NCI-H2196 treated with DMSO at 0.1 percent for 48 hours (cell line): ENCODE measurements around the gene KLHL6.
"Not testable (repeated sequence)": the region's sequence is repeated elsewhere in the genome, so short reads cannot be mapped to it uniquely, and the experiment has no call there.

Experiments
- DNase-seq: peaks from one replicate; lab custom pipeline; 2025; ENCODE audit not compliant: unreplicated experiment; lab: John Stamatoyannopoulos, UW

The KLHL6 gene

GRCh38 chr3:183555541-183556081, at the start of gene KLHL6:
Gene KLHL6, minus strand, starts transcription at chr3:183555706. Its CDS starts 53 bp downstream, at chr3:183555653.
- no peak for DNase-seq

GRCh38 chr3:183597959-183598358, 42.5 kb upstream of the KLHL6 start:
- DNase-seq = no peak

DNA sequence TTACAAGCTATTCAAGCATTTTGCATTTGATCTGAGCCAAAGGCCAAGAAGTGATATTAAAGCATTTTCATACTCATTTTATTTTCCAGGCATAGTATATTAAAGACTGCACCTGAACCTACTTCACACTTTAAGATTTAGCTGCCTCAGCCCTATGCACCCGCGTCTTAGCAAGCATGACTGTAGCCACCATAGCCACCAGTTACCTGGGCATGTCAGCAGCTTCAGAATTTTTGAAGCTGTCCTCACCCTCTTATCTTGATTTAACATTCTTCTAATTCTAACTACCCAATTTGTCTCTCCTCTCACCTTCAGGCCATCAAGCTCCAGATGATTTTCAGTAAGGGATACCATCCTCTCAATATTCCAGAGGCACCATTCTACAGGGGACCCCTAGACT, 39.1 kb upstream of the KLHL6 start:
- DNase-seq = no peak

GRCh38 chr3:183592821-183593220, 37.3 kb upstream of the KLHL6 start:
- no peak for DNase-seq

- no peak for DNase-seq
Measured at GRCh38 chr3:183591881-183592521, 36.5 kb upstream of the KLHL6 start.

- no peak for DNase-seq
Measured at GRCh38 chr3:183590442-183590841, 34.9 kb upstream of the KLHL6 start.

- DNase-seq = no peak
Measured at GRCh38 chr3:183587336-183587735, 31.8 kb upstream of the KLHL6 start.

GRCh38 chr3:183586477-183586876, 31.0 kb upstream of the KLHL6 start:
- DNase-seq = no peak

DNA sequence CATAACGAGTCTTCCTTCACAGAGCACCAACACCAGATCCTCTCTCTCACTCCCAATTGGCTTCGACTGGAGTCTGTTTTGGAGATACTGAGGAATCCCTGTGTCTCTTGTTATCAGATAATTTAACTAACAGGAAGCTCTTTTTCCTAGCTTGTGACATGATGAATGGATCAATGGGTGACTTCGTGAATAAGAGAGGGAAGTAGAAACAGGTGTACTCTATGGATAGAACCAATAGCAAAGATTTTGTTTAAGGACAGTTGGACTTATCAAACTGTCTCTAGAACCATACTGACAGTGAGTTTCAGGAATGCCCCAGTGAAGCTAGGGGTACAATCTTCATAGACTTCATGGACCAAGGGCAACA, 29.4 kb upstream of the KLHL6 start:
- DNase-seq = no peak

- no peak for DNase-seq
Measured at GRCh38 chr3:183584246-183584913, 28.9 kb upstream of the KLHL6 start.

DNA sequence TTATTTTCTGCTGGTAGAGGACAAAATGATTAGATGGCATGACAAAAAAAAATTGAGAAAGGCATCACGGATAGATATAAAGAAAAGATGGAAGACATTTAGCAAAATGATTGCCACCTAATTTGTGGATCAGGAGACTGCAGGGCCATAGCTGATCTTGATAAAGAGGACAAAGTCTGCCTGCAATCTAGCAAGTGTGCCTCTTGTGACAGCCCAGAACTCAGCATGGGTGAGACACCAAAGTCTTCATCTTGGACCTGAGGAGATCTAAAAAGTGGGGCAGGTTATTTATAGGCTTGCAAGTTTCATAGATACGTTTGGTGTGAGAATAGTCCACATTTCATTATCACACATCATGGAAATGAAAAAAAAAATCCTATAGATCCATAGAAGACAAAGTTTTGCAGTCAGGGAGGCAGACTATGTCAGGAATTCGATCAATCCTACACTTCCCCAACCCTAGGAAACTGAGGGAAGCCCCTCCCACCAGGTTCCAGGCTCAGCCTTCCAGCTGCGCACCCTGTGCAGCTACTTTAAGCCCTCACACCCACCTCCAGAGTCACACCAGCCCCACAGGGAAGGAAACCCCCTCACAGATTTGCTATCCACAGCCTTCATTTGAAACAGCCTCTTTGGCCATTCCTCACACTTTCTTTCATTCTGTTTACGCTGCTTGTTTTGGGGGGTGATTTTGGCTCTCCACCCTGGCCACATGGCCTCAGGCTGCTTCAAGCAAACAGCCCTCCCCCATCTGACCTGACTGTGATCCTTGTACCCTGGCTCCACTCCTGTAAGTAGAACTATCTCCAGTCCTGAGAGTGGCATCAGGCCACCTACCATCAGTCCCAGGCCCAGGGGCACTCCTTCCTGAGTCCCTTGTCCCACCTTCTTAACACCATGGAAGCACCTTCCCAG, 28.1 kb upstream of the KLHL6 start:
- no peak for DNase-seq

DNA sequence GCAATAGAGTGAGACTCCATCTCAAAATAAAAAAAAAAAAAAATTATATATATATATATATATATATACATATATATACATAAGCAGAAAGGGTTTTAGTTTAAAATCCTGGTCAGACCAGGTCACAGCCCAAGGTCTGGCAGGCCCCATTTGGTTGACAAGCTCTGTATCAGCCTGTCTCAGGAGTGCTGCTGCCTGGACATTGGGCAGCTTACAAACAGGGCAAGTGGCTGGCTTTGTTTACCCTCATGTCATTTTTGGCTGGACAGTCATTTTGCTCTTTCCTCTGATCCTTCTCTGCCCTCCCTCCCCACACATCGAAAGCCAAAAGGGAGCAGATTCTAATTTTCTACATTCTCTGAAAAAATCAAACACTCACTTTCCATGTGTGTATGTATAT, 26.7 kb upstream of the KLHL6 start:
- no peak for DNase-seq

- no peak for DNase-seq
Measured at GRCh38 chr3:183581496-183582155, 26.1 kb upstream of the KLHL6 start.

- no peak for DNase-seq
Measured at GRCh38 chr3:183579967-183580900, 24.7 kb upstream of the KLHL6 start.

DNA sequence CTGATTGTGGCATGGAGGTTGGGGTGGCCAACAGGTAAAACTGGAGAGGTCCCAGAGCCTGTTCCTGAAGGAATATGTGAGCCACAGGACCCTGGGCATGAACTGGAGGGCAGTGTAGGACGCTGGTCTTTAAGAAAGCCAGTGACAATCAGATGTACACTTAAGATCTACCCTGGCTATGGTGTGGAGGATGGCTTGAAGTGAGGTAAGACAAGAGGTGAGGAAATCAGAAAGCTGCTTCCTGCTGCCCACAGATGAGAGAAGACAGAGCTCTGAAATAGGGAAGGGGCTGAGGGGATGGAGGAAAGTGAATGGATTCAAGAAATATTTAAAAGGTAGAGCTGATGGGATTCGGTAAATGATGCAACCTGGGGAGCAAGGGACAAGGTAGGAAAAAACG, 22.7 kb upstream of the KLHL6 start:
- no peak for DNase-seq

GRCh38 chr3:183577346-183577745, 21.8 kb upstream of the KLHL6 start:
- no peak for DNase-seq

DNA sequence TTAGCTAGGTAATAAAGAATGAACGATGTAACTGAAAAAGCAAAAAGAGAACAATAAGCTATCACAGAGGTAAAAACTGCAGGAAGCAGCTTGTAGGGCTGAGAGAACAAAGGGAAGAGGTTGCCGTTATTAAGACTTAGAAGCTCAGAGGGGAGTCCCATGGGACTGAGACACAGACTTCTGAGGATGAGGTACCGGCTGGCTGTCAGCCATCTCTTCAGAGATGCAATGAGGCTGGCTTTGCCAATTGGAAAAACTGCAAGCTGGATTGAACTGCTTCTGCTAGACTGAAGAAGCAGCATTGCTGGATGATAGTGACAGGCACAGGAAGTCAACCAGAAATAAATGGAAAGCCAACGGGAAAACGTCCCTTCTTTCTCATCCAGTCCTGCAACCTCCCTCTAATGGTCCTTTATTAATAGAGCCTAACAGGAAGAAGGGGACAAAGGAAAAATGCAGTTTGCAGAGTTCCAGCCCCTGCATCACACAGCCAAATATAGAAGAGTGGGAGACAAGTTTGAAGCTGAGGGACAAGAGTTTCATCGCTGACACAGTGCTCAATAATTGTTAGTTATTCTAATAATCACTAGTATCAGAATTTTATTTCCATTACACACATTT, 21.1 kb upstream of the KLHL6 start:
- DNase-seq = no peak

DNA sequence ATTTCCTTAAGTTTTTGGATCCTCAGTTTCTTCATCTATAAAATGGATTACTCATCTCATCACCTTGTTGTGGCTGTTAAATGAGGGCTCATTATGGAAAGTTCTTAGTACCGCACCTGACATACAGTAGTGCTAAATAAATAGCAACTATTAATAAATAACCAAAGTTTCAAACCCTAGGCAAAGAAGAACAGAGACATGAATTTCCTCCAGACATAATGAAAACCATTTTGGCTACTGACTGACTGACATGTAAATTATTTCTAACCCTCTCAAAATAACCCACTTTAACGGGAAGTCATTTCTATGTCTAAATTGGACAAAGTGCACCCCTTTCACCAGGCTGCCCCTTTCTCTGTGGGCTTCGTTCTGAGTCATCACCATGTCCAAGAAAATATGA, 17.4 kb upstream of the KLHL6 start:
- no peak for DNase-seq

- DNase-seq = not testable (repeated sequence)
Measured at GRCh38 chr3:183570191-183570590, 14.7 kb upstream of the KLHL6 start.

- DNase-seq = no peak
Measured at GRCh38 chr3:183566880-183567279, 11.4 kb upstream of the KLHL6 start.
